B cell (primary cell): ENCODE measurements around the gene VTCN1. TPM values are rescaled to one million over a fixed set of nuclear protein-coding genes. Genes with fewer than 3 reads are reported as not detected.

Source experiments
- ATAC-seq: fragments of 200-7000 bp; cut with Tn5 transposase; one replicate; pipeline ENCODE4 v1.10.0; 2021; ENCODE audit warnings: low read depth, mild to moderate bottlenecking, moderate number of reproducible peaks, moderate library complexity
- CTCF ChIA-PET: fragments of 350-600 bp; sonication (Branson Sonifier 250); formaldehyde crosslinking; loops from one replicate; lab custom pipeline; 2021; ENCODE audit warnings: antibody characterized with exemption, inconsistent platforms; lab: Charles Lee
- POLR2A ChIA-PET: fragments of 350-600 bp; sonication (Branson Sonifier 250); formaldehyde crosslinking; loops from one replicate; lab custom pipeline; 2021; ENCODE audit warnings: antibody characterized with exemption; lab: Charles Lee
- DNase-seq: peaks from one replicate; pipeline ENCODE4 v3.0.0; 2013
- H2AFZ ChIP-seq: 2 replicates; pipeline ENCODE4 v1.6.1; 2012; ENCODE audit warnings: mild to moderate bottlenecking, low read depth, low read length; ENCODE audit not compliant: insufficient read depth, poor library complexity, severe bottlenecking
- H3K27ac ChIP-seq, 2 donors: 1 replicate in 1 of 2; 2 replicates in 1 of 2; pipeline ENCODE4 v1.5.1; 2012 to 2013; ENCODE audit warnings: low read length in 2 of 2, mild to moderate bottlenecking in 2 of 2, moderate library complexity in 1 of 2
- H3K27me3 ChIP-seq, 4 experiments: fragments of 200-600 bp in 1 of 4; sonication (generic) in 1 of 4; replicated peaks in 1 of 4; 1 replicate in 2 of 4; 2 replicates in 2 of 4; pipeline versions ENCODE4 v1.6.1 to v1.7.0; 2013 to 2016; ENCODE audit warnings: low read length in 3 of 4, mild to moderate bottlenecking in 2 of 4, mixed read lengths in 1 of 4, moderate library complexity in 1 of 4; ENCODE audit not compliant: insufficient read depth in 4 of 4, control insufficient read depth in 3 of 4; ENCODE audit errors: control extremely low read depth in 1 of 4
- H3K36me3 ChIP-seq, 2 experiments: replicated peaks in 1 of 2; 1 replicate in 1 of 2; 2 replicates in 1 of 2; pipeline versions ENCODE4 v1.6.1 to v1.7.1; 2013; ENCODE audit warnings: low read length in 1 of 2; ENCODE audit not compliant: insufficient read depth in 2 of 2, control insufficient read depth in 1 of 2; ENCODE audit errors: control extremely low read depth in 1 of 2, extremely low read depth in 1 of 2
- H3K4me1 ChIP-seq, 2 donors: fragments of 200-600 bp in 1 of 2; sonication (generic) in 1 of 2; 1 replicate in 1 of 2; 2 replicates in 1 of 2; pipeline versions ENCODE4 v1.5.1 to v1.6.1; 2013 to 2017; ENCODE audit warnings: low read length in 2 of 2; ENCODE audit not compliant: control insufficient read depth in 2 of 2, insufficient read depth in 2 of 2
- H3K4me2 ChIP-seq: replicated peaks from 2 replicates; pipeline ENCODE3; 2012; ENCODE audit warnings: mild to moderate bottlenecking, low read depth, low read length; ENCODE audit not compliant: poor library complexity, severe bottlenecking
- H3K4me3 ChIP-seq, 5 experiments: fragments of 200-600 bp in 1 of 5; sonication (generic) in 1 of 5; 1 replicate in 3 of 5; 2 replicates in 2 of 5; pipeline versions ENCODE4 v1.5.1 to v1.7.0; 2011 to 2016; ENCODE audit warnings: low read length in 4 of 5, mild to moderate bottlenecking in 4 of 5, low read depth in 2 of 5, control low read depth in 1 of 5, moderate library complexity in 1 of 5; ENCODE audit not compliant: insufficient read depth in 1 of 5; ENCODE audit errors: control extremely low read depth in 1 of 5, extremely low read depth in 1 of 5
- H3K79me2 ChIP-seq: fragments of 200-600 bp; sonication (generic); one replicate; pipeline ENCODE4 v1.6.0; 2016; ENCODE audit warnings: low read length; ENCODE audit not compliant: control insufficient read depth, insufficient read depth
- H3K9ac ChIP-seq: fragments of 200-600 bp; sonication (generic); 2 replicates; pipeline ENCODE4 v1.6.1; 2017; ENCODE audit warnings: mild to moderate bottlenecking, low read length, moderate library complexity
- H3K9me3 ChIP-seq, 3 donors: one replicate each; pipeline versions ENCODE4 v1.6.1 to v1.7.1; 2013; ENCODE audit warnings: low read length in 2 of 3; ENCODE audit not compliant: control insufficient read depth in 2 of 3, insufficient read depth in 1 of 3; ENCODE audit errors: control extremely low read depth in 1 of 3
- H4K20me1 ChIP-seq: 2 replicates; pipeline ENCODE4 v1.6.0; 2012; ENCODE audit warnings: mild to moderate bottlenecking, low read length; ENCODE audit not compliant: insufficient read depth, control insufficient read depth, poor library complexity, severe bottlenecking
- H3K27ac Mint-ChIP-seq: one replicate; pipeline ENCODE4 v1.8.0; 2021; ENCODE audit warnings: mixed read lengths
- H3K27me3 Mint-ChIP-seq: one replicate; pipeline ENCODE4 v1.8.0; 2021; ENCODE audit warnings: mixed read lengths
- H3K4me1 Mint-ChIP-seq: one replicate; pipeline ENCODE4 v1.8.0; 2021; ENCODE audit warnings: mixed read lengths
- H3K4me3 Mint-ChIP-seq: one replicate; pipeline ENCODE4 v1.8.0; 2021; ENCODE audit warnings: mixed read lengths
- H3K9me3 Mint-ChIP-seq: one replicate; pipeline ENCODE4 v1.8.0; 2022; ENCODE audit warnings: mixed read lengths; ENCODE audit not compliant: insufficient read depth
- CTCF ChIP-seq: fragments of 200-600 bp; IDR thresholded peaks from one replicate; pipeline ENCODE4 v1.8.0; 2022; ENCODE audit warnings: antibody characterized with exemption, mild to moderate bottlenecking
- EZH2 ChIP-seq: IDR thresholded peaks from 2 replicates; pipeline ENCODE4 v1.6.1; 2012; ENCODE audit warnings: borderline replicate concordance, low read depth, mild to moderate bottlenecking, moderate library complexity, low read length; ENCODE audit not compliant: insufficient read depth, poor library complexity, severe bottlenecking
- WGBS: methylation state at CpG from one replicate; pipeline ENCODE4 v1.1.5; 2013; ENCODE audit warnings: missing lambda C conversion rate; ENCODE audit not compliant: insufficient coverage; 5-methylcytosine and 5-hydroxymethylcytosine counted together
- intact Hi-C: fragments of 100-400 bp; cut with micrococcal nuclease; formaldehyde crosslinking; loops from one replicate; pipeline ENCODE4 v1.10.0; 2022
- polyA plus RNA-seq: library from polyadenylated mRNA; depleted of rRNA; stranded (reverse); fragments of >200 nt; gene quantifications from 2 replicates; pipeline ENCODE4 v1.2.3, GENCODE V29; 2012
- total RNA-seq, 2 donors: library from RNA; stranded (reverse); fragments of 120-200 nt in 1 of 2; gene quantifications; 1 replicate in 1 of 2; 2 replicates in 1 of 2; pipeline versions ENCODE4 v1.2.3 to v1.2.4, GENCODE V29; 2013 to 2022

The VTCN1 gene
- total and polyA plus RNA-seq, 2 donors (not counting 1 experiment from before 2014, with no cell fraction given), result not detected

- no CpG with 5 or more reads among the region's 2 CpGs for whole genome bisulfite sequencing
- Histone ChIP-seq H4K20me1 (no peaks in the 10 kb centered on the region), H3K4me1 (no peaks in the 10 kb centered on the region), H3K9me3 (no peaks in the 10 kb centered on the region), H3K27me3 (no peaks in the 10 kb centered on the region), H3K4me3 (no peak overlapping the region), H2AFZ (no peak overlapping the region), H3K36me3 (no peaks in the 10 kb centered on the region), H3K79me2 (no peaks in the 10 kb centered on the region), H3K9ac (no peak overlapping the region), H3K4me2 (no peak overlapping the region), H3K27ac (no peak overlapping the region)
- no peak for TF ChIP-seq EZH2
- no peak for TF ChIP-seq CTCF
- no peak for ATAC-seq
- no peak overlapping the region for H3K4me3 Mint-ChIP-seq
- no peak for DNase-seq
- intact Hi-C loops, result no loop called here
- CTCF ChIA-PET, result no interaction called here
- no peaks in the 10 kb centered on the region for H3K4me1 Mint-ChIP-seq
- POLR2A ChIA-PET, result no interaction called here
- no peak overlapping the region for H3K27ac Mint-ChIP-seq
- no peaks in the 10 kb centered on the region for H3K27me3 Mint-ChIP-seq
- no peaks in the 10 kb centered on the region for H3K9me3 Mint-ChIP-seq
These were observed 103.4 kb downstream of the VTCN1 start for GRCh38 chr1:117107364-117107763.

- Histone ChIP-seq H4K20me1 (no peaks in the 10 kb centered on the region), H3K36me3 (peaks cover 0 to 6% of the 10 kb centered on the region in 2 experiments), H3K4me3 (no peak overlapping the region), H3K4me2 (no peak overlapping the region), H3K27me3 (no peaks in the 10 kb centered on the region), H3K27ac (no peak overlapping the region), H3K4me1 (no peaks in the 10 kb centered on the region), H2AFZ (no peak overlapping the region), H3K79me2 (no peaks in the 10 kb centered on the region), H3K9ac (no peak overlapping the region), H3K9me3 (no peaks in the 10 kb centered on the region)
- intact Hi-C loops, result no loop called here
- no peaks in the 10 kb centered on the region for H3K9me3 Mint-ChIP-seq
- no peaks in the 10 kb centered on the region for H3K4me1 Mint-ChIP-seq
- ATAC-seq, result no peak
- no peak overlapping the region for H3K4me3 Mint-ChIP-seq
- H3K27me3 Mint-ChIP-seq, result no peaks in the 10 kb centered on the region
- WGBS, result no CpG with 5 or more reads among the region's 2 CpGs
- H3K27ac Mint-ChIP-seq, result no peak overlapping the region
- TF ChIP-seq CTCF (no peak), EZH2 (no peak)
- ChIA-PET POLR2A (no interaction called here), CTCF (no interaction called here)
- no peak for DNase-seq
These were observed 104.2 kb downstream of the VTCN1 start for GRCh38 chr1:117106478-117106877.
